ENCODE measurements around the gene COCH.

- no peak for TF ChIP-seq CTCF (IDR thresholded peaks at IDR 0.05)
- TF ChIP-seq POLR2A (IDR thresholded peaks at IDR 0.05), result no peak
These were observed 41.2 kb downstream of the COCH start for GRCh38 chr14:30915596-30915995.

All from body of pancreas (tissue), 4 donors.